Putamen (tissue), 1 donor: Measurements from ENCODE around the gene GDF7.

Experiments
- DNase-seq: peaks from one replicate; pipeline ENCODE4 v3.0.0-alpha.2; 2016; ENCODE audit warnings: low spot score

Gene GDF7

GRCh38 chr2:20661421-20662307 lies 5.3 kb upstream of the GDF7 start:
- DNase-seq: peak; percentile 56

DNA sequence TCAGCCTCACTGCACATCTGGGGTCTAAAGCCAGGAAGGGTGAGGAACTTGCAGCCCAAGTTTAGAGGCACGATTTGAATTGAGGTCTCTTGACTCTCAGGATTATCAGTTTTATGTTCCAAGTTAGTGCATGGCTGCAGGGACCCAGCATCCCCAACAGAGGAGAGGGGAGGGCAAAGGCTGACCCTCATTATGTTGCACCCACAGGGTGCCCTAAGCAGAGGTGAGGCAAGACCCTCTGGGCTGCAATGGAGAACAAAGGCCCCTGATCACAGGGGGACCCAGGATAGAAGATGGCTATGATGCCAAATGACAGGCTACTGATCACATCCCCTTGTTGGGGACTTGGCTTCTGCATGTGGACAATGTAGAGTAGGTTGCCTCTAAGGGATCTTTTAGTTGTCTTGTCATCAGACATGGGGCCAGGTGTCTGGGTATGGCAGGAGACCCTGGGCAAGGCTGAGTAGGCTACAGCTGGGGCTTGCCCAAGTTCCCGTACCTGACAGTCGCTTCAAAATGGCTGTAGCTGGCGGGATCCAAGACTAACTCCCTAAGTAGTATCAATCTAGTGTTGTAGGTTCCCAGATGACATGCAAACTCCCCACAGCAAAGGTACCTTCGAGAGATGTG lies 4.5 kb upstream of the GDF7 start:
- DNase-seq: no peak

GRCh38 chr2:20663196-20664070 lies 3.5 kb upstream of the GDF7 start:
- no peak for DNase-seq

- DNase-seq: no peak
Measured at GRCh38 chr2:20664071-20664390, 2.9 kb upstream of the GDF7 start.

- no peak for DNase-seq
Measured at GRCh38 chr2:20664431-20665242, 2.3 kb upstream of the GDF7 start.

DNA sequence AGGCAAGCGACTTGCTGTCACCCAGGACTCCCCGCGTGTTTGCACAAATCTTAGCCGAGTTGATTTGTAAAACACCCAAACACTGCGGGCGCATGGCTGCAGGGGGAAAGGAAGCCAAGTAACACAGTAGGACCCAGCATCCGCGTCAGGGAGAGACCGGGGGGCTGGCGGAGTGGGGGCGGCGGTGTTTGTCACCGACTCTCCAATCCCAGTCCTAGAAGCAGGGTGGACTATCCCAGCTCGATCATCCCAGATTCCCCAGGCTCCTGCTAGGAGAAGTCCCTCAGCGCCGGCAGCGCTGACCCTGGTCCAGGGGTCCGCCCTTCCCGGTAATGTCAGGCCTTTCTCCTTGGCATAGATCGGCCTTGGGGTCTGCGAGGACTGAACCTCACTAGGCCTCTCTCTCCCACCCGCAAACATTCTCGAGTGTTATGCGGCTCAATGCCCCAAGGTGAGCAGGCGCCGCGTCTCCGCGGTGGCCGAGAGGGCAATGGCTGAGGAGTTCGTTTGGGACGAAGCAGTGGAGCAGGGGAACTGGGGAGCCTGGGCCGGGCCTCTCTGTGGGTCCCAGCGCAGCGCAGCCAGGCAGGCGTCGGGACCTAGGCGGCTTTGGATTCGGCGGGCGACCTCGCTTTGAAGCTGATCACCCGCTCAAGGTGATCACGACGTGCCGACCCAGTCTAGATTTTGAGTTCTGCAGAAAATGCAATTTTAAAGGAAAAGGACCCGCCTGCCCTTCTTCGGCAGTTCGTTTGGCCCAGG lies 1.5 kb upstream of the GDF7 start:
- no peak for DNase-seq

DNA sequence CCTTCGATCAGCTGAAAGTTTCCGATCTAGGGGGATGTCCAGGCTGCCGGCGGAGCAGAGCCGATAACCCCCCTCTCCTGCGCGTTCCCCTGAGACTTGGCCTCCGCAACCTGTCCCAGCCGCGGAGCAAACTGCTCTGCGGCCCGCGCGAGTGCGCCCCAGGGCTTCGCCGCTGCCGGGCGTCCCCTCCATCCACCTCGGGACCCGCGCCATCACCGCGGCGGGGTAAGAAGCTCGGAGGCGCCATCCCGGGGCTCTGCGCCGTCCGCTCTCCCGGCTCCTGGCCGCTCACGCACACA lies 990 bp upstream of the GDF7 start:
- no peak for DNase-seq

- no peak for DNase-seq
Measured at GRCh38 chr2:20667151-20667530, 197 bp downstream of the GDF7 start.

GRCh38 chr2:20667531-20668401 lies 822 bp downstream of the GDF7 start:
- DNase-seq: no peak

- no peak for DNase-seq
Measured at GRCh38 chr2:20668451-20668850, 1.5 kb downstream of the GDF7 start.

GRCh38 chr2:20668871-20669475 lies 2.0 kb downstream of the GDF7 start:
- no peak for DNase-seq

DNA sequence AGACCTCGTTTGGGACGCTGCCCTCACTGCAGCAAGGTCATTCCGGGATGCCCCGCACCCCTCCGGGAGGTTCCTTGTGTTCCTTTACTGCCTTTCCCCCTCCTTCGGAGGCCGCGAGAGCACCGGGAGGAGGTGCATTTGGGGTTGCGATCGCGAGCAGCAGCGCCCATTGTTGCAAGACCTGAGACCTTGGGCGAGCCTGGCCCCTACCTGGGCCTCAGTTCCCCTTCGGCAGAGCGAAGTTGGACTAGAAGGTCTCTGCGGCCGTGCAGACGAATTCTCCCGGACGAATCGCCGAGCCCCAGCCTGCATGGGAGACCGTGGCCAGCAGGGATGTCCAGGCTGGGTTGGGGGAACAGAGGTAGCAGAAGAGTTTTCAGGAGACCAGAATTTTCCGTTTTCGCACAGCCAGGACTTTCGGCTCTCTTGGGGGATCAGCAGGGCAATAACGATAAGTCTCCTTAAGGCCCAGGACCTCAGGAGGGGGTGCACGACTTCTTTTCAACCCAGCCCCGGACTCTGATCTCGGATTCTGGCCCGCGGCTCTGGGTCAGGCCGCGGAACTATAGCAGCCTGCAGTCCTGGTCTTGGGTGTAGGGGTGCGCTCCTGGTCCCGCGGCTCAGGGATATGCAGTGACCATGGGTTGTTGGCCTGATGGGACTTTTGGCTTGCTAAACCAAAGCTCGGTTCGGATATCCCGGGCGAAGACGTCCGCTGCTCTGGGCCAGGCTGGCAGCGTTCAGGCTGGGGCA lies 2.8 kb downstream of the GDF7 start:
- DNase-seq: no peak

- DNase-seq: no peak
Measured at GRCh38 chr2:20670315-20671035, 3.5 kb downstream of the GDF7 start.

DNA sequence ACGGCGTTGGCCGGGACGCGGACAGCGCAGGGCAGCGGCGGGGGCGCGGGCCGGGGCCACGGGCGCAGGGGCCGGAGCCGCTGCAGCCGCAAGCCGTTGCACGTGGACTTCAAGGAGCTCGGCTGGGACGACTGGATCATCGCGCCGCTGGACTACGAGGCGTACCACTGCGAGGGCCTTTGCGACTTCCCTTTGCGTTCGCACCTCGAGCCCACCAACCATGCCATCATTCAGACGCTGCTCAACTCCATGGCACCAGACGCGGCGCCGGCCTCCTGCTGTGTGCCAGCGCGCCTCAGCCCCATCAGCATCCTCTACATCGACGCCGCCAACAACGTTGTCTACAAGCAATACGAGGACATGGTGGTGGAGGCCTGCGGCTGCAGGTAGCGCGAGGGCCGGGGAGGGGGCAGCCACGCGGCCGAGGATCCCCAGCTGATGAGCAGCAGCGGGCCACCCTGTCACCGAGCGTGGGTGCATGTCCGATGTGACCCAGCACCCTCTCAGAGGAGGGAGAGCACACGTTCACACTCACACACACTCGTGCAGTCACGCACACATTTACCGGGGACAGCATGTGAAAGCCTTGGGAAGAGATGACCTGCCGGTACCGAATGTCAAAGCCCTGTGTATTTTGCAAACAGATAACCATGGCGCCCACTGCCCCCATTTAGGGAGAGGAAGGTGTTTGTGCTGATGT lies 4.2 kb downstream of the GDF7 start:
- no peak for DNase-seq

DNA sequence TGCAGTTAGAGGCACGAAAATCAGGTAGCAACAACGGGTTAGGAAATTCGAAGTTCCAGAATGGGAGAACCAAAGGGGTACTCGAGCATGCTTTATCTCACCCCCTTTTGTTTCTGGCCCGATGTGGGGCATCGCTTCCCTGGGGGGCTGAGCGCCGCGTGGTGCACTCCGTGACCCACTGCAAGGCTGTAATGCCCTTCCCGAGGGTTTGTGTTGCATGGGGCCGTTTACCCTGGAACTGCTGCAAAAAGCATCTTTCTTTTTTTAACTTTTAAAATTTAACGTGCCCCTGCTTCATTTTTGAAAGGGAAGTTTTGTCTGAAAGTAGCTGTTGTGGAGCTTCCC lies 4.8 kb downstream of the GDF7 start:
- DNase-seq: no peak

DNA sequence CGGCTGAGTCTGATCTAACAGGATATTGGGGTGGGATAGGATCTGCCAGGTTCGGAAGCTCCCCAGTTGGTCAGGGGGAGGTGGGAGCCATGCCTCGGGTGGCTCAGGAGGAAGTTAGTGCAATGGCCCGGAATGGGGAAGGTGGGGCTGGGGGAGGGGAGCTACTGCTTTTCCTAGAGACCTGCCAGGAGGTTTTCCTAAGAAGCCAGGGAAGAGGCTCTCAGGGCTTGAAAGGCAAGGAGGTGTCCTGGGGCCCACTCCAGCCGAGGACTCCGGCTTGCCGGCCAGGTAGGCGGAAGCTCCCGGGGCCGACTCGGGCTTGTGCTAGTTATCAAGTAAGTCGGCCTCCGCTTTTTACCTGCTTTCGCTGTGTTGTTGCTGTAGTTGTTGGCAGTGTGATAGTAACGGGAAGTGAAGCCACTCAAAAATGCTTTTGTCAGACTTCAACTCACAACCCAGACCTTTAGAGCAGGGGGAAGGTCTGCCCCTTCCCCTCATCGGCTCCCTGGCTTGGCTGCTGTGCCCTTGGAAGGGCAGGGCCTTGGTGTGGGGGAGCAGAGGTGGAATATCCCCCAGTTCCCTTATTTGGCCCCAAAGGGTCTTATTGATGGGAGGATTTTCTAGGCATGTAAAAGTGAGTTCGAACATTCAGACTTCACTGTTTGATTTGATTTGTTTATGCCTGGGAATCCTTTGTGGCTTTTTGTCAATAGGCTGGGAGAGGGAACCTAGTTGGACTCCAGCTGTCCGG lies 5.4 kb downstream of the GDF7 start:
- no peak for DNase-seq

GRCh38 chr2:20673686-20674308 lies 6.9 kb downstream of the GDF7 start:
- DNase-seq: no peak
